HG03575 (cell line): ENCODE data around the gene MAG.

Experiments
- ATAC-seq: cut with Tn5 transposase; IDR thresholded peaks from one replicate; pipeline ENCODE4 v1.9.1; 2021; ENCODE audit not compliant: unreplicated experiment, insufficient number of reproducible peaks, low FRiP score; ENCODE audit errors: extremely low read depth

MAG gene

GRCh38 chr19:35291916-35292315, at the start of gene MAG:
TSS of gene MAG (plus strand) at chr19:35292161. CDS start at chr19:35295409, 3,248 bp downstream.
- ATAC-seq, result no peak

GRCh38 chr19:35246466-35247092, 45.4 kb upstream of the MAG start:
- ATAC-seq, result no peak

GRCh38 chr19:35247526-35248309, 44.2 kb upstream of the MAG start:
- ATAC-seq, result no peak

- no peak for ATAC-seq
Observed at GRCh38 chr19:35248310-35249145, 43.4 kb upstream of the MAG start, which contains the start of gene LSR. TSS of gene LSR (plus strand) at chr19:35249002. CDS start at chr19:35249023, 21 bp downstream.

- no peak for ATAC-seq
Observed at GRCh38 chr19:35249146-35249847, 42.7 kb upstream of the MAG start.

- ATAC-seq, result no peak
Observed at GRCh38 chr19:35249848-35250711, 41.9 kb upstream of the MAG start.

GRCh38 chr19:35251456-35251855, 40.5 kb upstream of the MAG start:
- no peak for ATAC-seq

GRCh38 chr19:35253316-35254286, 38.4 kb upstream of the MAG start:
- no peak for ATAC-seq

- ATAC-seq, result no peak
Observed at GRCh38 chr19:35254341-35255297, 37.3 kb upstream of the MAG start.

GRCh38 chr19:35256566-35256965, 35.4 kb upstream of the MAG start:
- no peak for ATAC-seq

GRCh38 chr19:35257113-35257461, 34.9 kb upstream of the MAG start:
- no peak for ATAC-seq

GRCh38 chr19:35260694-35261304, 31.2 kb upstream of the MAG start:
- no peak for ATAC-seq

- no peak for ATAC-seq
Observed at GRCh38 chr19:35261356-35262100, 30.4 kb upstream of the MAG start.

GRCh38 chr19:35262101-35262761, 29.7 kb upstream of the MAG start:
- no peak for ATAC-seq
